T-helper 1 cell treated with Interleukin-12 subunit alpha and Interleukin-12 subunit beta and Interleukin-4 antibody, amounts not matched to agents 30 ng/mL and 1 ng/mL, for 36 hours (primary cell): ENCODE results near the gene PRKAR1A. TPM values are rescaled to one million over a fixed set of nuclear protein-coding genes. Genes with fewer than 3 reads are reported as not detected.

Experiments
- intact Hi-C: fragments of 100-400 bp; cut with micrococcal nuclease; formaldehyde crosslinking; loops from one replicate; pipeline ENCODE4 v1.15.1; 2024
- total RNA-seq: library from RNA; stranded (reverse); gene quantifications from 2 replicates; pipeline ENCODE4 v1.2.3, GENCODE V29; 2022

PRKAR1A gene
- total RNA-seq, 1 donor from 2014 or later, result 217 TPM

GRCh38 chr17:68596411-68596945 is 84.2 kb downstream of the PRKAR1A start:
- intact Hi-C loops, result no loop called here

GRCh38 chr17:68598074-68598473 is 85.8 kb downstream of the PRKAR1A start:
- intact Hi-C loops, result no loop called here

- intact Hi-C loops, result no loop called here
Measured at GRCh38 chr17:68598545-68598961, 86.3 kb downstream of the PRKAR1A start.

- intact Hi-C loops, result no loop called here
Measured at GRCh38 chr17:68599091-68599490, 86.9 kb downstream of the PRKAR1A start.

GRCh38 chr17:68599552-68600066 is 87.4 kb downstream of the PRKAR1A start:
- intact Hi-C loops, result no loop called here

GRCh38 chr17:68600067-68600930 is 88.1 kb downstream of the PRKAR1A start:
- intact Hi-C loops, result no loop called here

Other genes with a start within 250 kb of the PRKAR1A start
- 4.9 and 5.1 TPM in 2 replicates for gene SLC16A6, start 221.3 kb upstream of the PRKAR1A start, total RNA-seq
- 6.9 and 7.4 TPM in 2 replicates for gene ARSG, start 220.9 kb upstream of the PRKAR1A start, total RNA-seq
- 22.5 and 25.7 TPM in 2 replicates for gene WIPI1, start 54.9 kb upstream of the PRKAR1A start, total RNA-seq
- not detected in 2 replicates for gene FAM20A, start 88.9 kb downstream of the PRKAR1A start, total RNA-seq